ENCODE measurements around the gene PFDN5.

The PFDN5 gene

GRCh38 chr12:53347905-53348304, 52.6 kb downstream of the PFDN5 start:
- TF ChIP-seq, protein P1, sequence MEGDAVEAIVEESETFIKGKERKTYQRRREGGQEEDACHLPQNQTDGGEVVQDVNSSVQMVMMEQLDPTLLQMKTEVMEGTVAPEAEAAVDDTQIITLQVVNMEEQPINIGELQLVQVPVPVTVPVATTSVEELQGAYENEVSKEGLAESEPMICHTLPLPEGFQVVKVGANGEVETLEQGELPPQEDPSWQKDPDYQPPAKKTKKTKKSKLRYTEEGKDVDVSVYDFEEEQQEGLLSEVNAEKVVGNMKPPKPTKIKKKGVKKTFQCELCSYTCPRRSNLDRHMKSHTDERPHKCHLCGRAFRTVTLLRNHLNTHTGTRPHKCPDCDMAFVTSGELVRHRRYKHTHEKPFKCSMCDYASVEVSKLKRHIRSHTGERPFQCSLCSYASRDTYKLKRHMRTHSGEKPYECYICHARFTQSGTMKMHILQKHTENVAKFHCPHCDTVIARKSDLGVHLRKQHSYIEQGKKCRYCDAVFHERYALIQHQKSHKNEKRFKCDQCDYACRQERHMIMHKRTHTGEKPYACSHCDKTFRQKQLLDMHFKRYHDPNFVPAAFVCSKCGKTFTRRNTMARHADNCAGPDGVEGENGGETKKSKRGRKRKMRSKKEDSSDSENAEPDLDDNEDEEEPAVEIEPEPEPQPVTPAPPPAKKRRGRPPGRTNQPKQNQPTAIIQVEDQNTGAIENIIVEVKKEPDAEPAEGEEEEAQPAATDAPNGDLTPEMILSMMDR (IDR thresholded peaks at IDR 0.05; ENCODE audit: low read depth, low read length), result no peak
- no peak overlapping the region for H3K4me3 ChIP-seq (ENCODE audit: low read depth, low read length)
- no peak for DNase-seq (ENCODE audit: low read depth, low spot score)
- in situ Hi-C loops (cut with HindIII; ENCODE audit: low sequenced_read_pairs), result no loop called here

Measured in astrocyte of the spinal cord (primary cell).